Thyroid gland (tissue), 4 donors: ENCODE measurements around the gene C13orf46. TPM values are rescaled to one million over a fixed set of nuclear protein-coding genes. Genes with fewer than 3 reads are reported as not detected.

Experiments used
- DNase-seq, 2 donors: peaks; one replicate each; pipeline ENCODE4 v3.0.0-alpha.2; 2019
- H3K27ac ChIP-seq, 3 donors: fragments of 200-600 bp; sonication (generic); 1 replicate in 2 of 3; 2 replicates in 1 of 3; pipeline ENCODE4 v1.5.1; 2016 to 2019; ENCODE audit warnings: mild to moderate bottlenecking in 1 of 3, moderate library complexity in 1 of 3
- H3K27me3 ChIP-seq: fragments of 200-600 bp; sonication (generic); one replicate; pipeline ENCODE4 v1.5.1; 2019
- H3K36me3 ChIP-seq, 2 donors: fragments of 200-600 bp; sonication (generic); one replicate each; pipeline ENCODE4 v1.5.1; 2016 to 2019
- H3K4me1 ChIP-seq, 2 donors: fragments of 200-600 bp; sonication (generic); one replicate each; pipeline ENCODE4 v1.5.1; 2017 to 2019
- H3K4me3 ChIP-seq, 3 donors: fragments of 200-600 bp; sonication (generic); replicated peaks in 1 of 3; 1 replicate in 2 of 3; 2 replicates in 1 of 3; pipeline ENCODE4 v1.5.1; 2016; ENCODE audit warnings: mild to moderate bottlenecking in 1 of 3
- H3K9me3 ChIP-seq: fragments of 200-600 bp; sonication (generic); one replicate; pipeline ENCODE4 v1.5.1; 2017
- CTCF ChIP-seq, 6 experiments: fragments of 200-600 bp in 3 of 6; fragments of 450-650 bp in 3 of 6; sonication (generic) in 3 of 6; IDR thresholded peaks; one replicate each; pipeline ENCODE4 v1.5.1; 2016 to 2019; ENCODE audit warnings: antibody characterized with exemption in 6 of 6, mild to moderate bottlenecking in 2 of 6, inconsistent platforms in 1 of 6, moderate library complexity in 1 of 6
- POLR2A ChIP-seq, 2 donors: fragments of 450-650 bp; IDR thresholded peaks; one replicate each; pipeline ENCODE4 v1.6.1; 2017; ENCODE audit warnings: antibody characterized with exemption in 2 of 2, mild to moderate bottlenecking in 2 of 2, moderate library complexity in 1 of 2
- WGBS, 2 donors: methylation state at CpG; one replicate each; pipeline ENCODE4 v1.1.5; 2017; 5-methylcytosine and 5-hydroxymethylcytosine counted together
- intact Hi-C: fragments of 100-400 bp; cut with DNase I; formaldehyde crosslinking; loops from one replicate; pipeline ENCODE4 v1.15.1; 2023
- total RNA-seq, 4 donors: library from RNA; depleted of rRNA; stranded (reverse); fragments of >200 nt; gene quantifications; one replicate each; pipeline ENCODE4 v1.2.3, GENCODE V29; 2016

C13orf46 gene
- total RNA-seq, 4 donors from 2014 or later: 0.67 to 9.4 (median 4.3) TPM

GRCh38 chr13:113947311-113948033 is 26.4 kb downstream of the C13orf46 start:
- no peaks in the 10 kb centered on the region for H3K27me3 ChIP-seq
- WGBS, 2 donors: 71 to 72% methylated on average over 16 to 17 of the region's 17 CpGs

GRCh38 chr13:113946409-113947181 is 27.3 kb downstream of the C13orf46 start:
- intact Hi-C loops: loop anchor here (5.0 kb wide), 1 partner anchor 129 kb away; no protein-coding TSS in a partner anchor
- no peaks in the 10 kb centered on the region for H3K27me3 ChIP-seq
- TF ChIP-seq POLR2A (IDR thresholded peaks at IDR 0.05): no peak
- no peaks in the 10 kb centered on the region for H3K9me3 ChIP-seq
- H3K27ac ChIP-seq: no peak overlapping the region
- H3K4me3 ChIP-seq: no peak overlapping the region
- H3K36me3 ChIP-seq: no peaks in the 10 kb centered on the region
- peaks cover 0 to 11% of the 10 kb centered on the region in 2 donors for H3K4me1 ChIP-seq
- DNase-seq: no peak
- 81% methylated on average over 4 to 21 of the region's 26 CpGs for WGBS, 2 donors

More at GRCh38 chr13:113947311-113948033, 26.4 kb downstream of the C13orf46 start:
- TF ChIP-seq POLR2A (IDR thresholded peaks at IDR 0.05) (no peak), CTCF (IDR thresholded peaks at IDR 0.05) (peak; percentile 31 to 90 (median 85))
- Histone ChIP-seq H3K27ac (no peak overlapping the region), H3K4me3 (no peak overlapping the region), H3K9me3 (no peaks in the 10 kb centered on the region), H3K36me3 (no peaks in the 10 kb centered on the region), H3K4me1 (peaks cover 0 to 11% of the 10 kb centered on the region in 2 donors)
- intact Hi-C loops: loop anchor here (5.0 kb wide), 1 partner anchor 130 kb away; no protein-coding TSS in a partner anchor
- peak; percentile 72 to 73 for DNase-seq

- intact Hi-C loops: loop anchor here (5.0 kb wide), 1 partner anchor 129 kb away; no protein-coding TSS in a partner anchor
- Histone ChIP-seq H3K4me1 (peaks cover 0 to 4% of the 10 kb centered on the region in 2 donors), H3K27ac (no peak overlapping the region), H3K36me3 (no peaks in the 10 kb centered on the region), H3K9me3 (no peaks in the 10 kb centered on the region), H3K27me3 (no peaks in the 10 kb centered on the region), H3K4me3 (no peak overlapping the region)
- no peak for DNase-seq
- WGBS, 2 donors: 87 to 92% methylated on average over 26 of the region's 26 CpGs
- no peak for TF ChIP-seq POLR2A (IDR thresholded peaks at IDR 0.05)
- no peak for TF ChIP-seq CTCF (IDR thresholded peaks at IDR 0.05)
Observed at GRCh38 chr13:113945857-113946408, 27.9 kb downstream of the C13orf46 start.

- Histone ChIP-seq H3K27me3 (no peaks in the 10 kb centered on the region), H3K4me3 (no peak overlapping the region), H3K4me1 (no peaks in the 10 kb centered on the region), H3K27ac (no peak overlapping the region), H3K9me3 (no peaks in the 10 kb centered on the region), H3K36me3 (no peaks in the 10 kb centered on the region)
- WGBS, 2 donors: 92% methylated on average over 15 to 18 of the region's 19 CpGs
- intact Hi-C loops: no loop called here
- TF ChIP-seq CTCF (IDR thresholded peaks at IDR 0.05): no peak
- no peak for TF ChIP-seq POLR2A (IDR thresholded peaks at IDR 0.05)
- no peak for DNase-seq
Observed at GRCh38 chr13:113943821-113944565, 29.9 kb downstream of the C13orf46 start.

GRCh38 chr13:113942591-113943103 is 31.2 kb downstream of the C13orf46 start:
- Histone ChIP-seq H3K27ac (no peak overlapping the region), H3K9me3 (no peaks in the 10 kb centered on the region), H3K36me3 (no peaks in the 10 kb centered on the region), H3K4me1 (no peaks in the 10 kb centered on the region), H3K4me3 (no peak overlapping the region), H3K27me3 (no peaks in the 10 kb centered on the region)
- TF ChIP-seq POLR2A (IDR thresholded peaks at IDR 0.05): no peak
- TF ChIP-seq CTCF (IDR thresholded peaks at IDR 0.05): no peak
- WGBS, 2 donors: 93% methylated on average over 22 to 23 of the region's 23 CpGs
- DNase-seq: no peak
- intact Hi-C loops: no loop called here
